Measurements from ENCODE around the gene MX1. TPM values are rescaled to one million over a fixed set of nuclear protein-coding genes. Genes with fewer than 3 reads are reported as not detected.

The MX1 gene
- total and polyA plus RNA-seq, 2 experiments from 2014 or later, result 2.1 to 6.5 TPM

- no peaks in the 10 kb centered on the region for H3F3A ChIP-seq (replicated peaks; ENCODE audit: low read depth)
- H3K36me3 ChIP-seq (ENCODE audit: insufficient read depth), result no peaks in the 10 kb centered on the region
- DNase-seq (ENCODE audit: low spot score) (no peak), ATAC-seq (no peak)
- H2AFZ ChIP-seq, result no peak overlapping the region
- Mint-ChIP-seq H3K4me1 (peaks cover 10% of the 10 kb centered on the region; the same call in 2 of the 3 replicates), H3K27me3 (ENCODE audit: insufficient read depth, low read depth, poor library complexity) (peaks cover 2% of the 10 kb centered on the region), H3K27ac (no peak overlapping the region), H3K9me3 (no peaks in the 10 kb centered on the region), H3K4me3 (no peak overlapping the region), H3K36me3 (ENCODE audit: low read depth) (peaks cover 10% of the 10 kb centered on the region)
- no peak overlapping the region for H3K27ac ChIP-seq (ENCODE audit: low read depth)
- 0 out of 2 replicates have a peak, but pooled peaks cover 3% of the 10 kb centered on the region for H3K9me2 ChIP-seq (ENCODE audit: insufficient read depth)
- TF ChIP-seq CREB1 (CRISPR knock-in tag; IDR thresholded peaks at IDR 0.05; ENCODE audit: low read depth) (no peak), ZNF114 (CRISPR knock-in tag; IDR thresholded peaks at IDR 0.05) (no peak), POLR2AphosphoS5 (IDR thresholded peaks at IDR 0.05; ENCODE audit: low read depth) (no peak), ETS1 (IDR thresholded peaks at IDR 0.05) (no peak), CTCF (conservative IDR thresholded peaks at IDR 0.05; ENCODE audit: low read depth in 2 of 2) (no peak), EZH2phosphoT487 (IDR thresholded peaks at IDR 0.05; ENCODE audit: unreplicated experiment) (no peak), ZNF462 (CRISPR knock-in tag; IDR thresholded peaks at IDR 0.05) (no peak), ZNF331 (CRISPR knock-in tag; IDR thresholded peaks at IDR 0.05; ENCODE audit: low read depth) (no peak), EZH2 (IDR thresholded peaks at IDR 0.05; ENCODE audit: low read depth, unreplicated experiment) (no peak)
- no peaks in the 10 kb centered on the region for H3K4me1 ChIP-seq (ENCODE audit: insufficient read depth)
- no peaks in the 10 kb centered on the region for H3K27me3 ChIP-seq (ENCODE audit: insufficient read depth)
- no peak overlapping the region for H3K4me2 ChIP-seq
- H4K20me1 ChIP-seq (replicated peaks; ENCODE audit: insufficient read depth), result no peaks in the 10 kb centered on the region
- no peaks in the 10 kb centered on the region for H3K79me2 ChIP-seq (replicated peaks; ENCODE audit: insufficient read depth)
- no peak overlapping the region for H3K4me3 ChIP-seq
Observed at GRCh38 chr21:41437729-41438128, 11.7 kb downstream of the MX1 start.
